Measurements from ENCODE around the gene CDHR5.

CDHR5 gene

DNA sequence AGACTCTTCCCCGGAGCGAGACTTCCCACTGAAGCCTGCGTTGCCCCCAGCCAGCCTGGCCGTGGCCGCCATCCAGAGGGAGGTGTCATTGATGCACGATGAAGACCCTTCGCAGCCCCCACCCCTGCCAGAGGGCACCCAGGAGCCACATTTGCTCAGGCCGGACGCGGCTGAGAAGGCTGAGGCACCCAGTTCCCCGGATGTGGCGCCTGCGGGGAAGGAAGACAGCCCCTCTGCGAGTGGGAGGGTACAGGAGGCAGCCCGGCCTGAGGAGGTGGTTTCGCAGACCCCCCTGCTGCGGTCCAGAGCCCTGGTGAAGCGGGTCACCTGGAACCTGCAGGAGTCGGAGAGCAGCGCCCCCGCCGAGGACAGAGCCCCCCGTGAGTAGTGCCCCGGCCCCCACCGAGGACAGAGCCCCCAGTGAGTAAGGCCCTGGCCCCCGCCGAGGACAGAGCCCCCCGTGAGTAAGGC lies 15.4 kb downstream of the CDHR5 start:
- no peak for DNase-seq

- no peak for DNase-seq
These were observed 15.9 kb downstream of the CDHR5 start for GRCh38 chr11:608791-609251.

DNA sequence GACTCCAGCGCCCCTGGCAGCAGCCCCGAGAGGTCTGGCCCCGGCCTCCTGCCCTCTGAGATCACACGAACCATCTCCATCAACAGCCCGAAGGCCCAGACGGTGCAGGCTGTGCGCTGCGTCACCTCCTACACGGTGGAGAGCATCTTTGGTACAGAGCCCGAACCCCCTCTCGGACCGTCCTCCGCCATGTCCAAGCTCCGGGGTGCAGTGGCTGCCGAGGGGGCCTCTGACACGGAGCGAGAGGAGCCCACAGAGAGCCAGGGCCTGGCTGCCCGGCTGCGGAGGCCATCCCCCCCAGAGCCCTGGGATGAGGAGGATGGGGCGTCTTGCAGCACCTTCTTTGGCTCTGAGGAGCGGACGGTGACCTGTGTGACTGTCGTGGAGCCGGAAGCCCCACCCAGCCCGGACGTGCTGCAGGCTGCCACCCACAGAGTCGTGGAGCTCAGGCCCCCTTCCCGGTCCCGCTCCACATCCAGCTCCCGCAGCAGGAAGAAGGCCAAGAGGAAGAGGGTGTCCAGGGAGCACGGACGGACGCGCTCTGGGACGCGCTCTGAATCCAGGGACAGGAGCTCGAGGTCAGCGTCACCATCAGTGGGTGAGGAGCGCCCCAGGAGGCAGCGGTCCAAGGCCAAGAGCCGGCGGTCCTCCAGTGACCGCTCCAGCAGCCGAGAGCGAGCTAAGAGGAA lies 16.6 kb downstream of the CDHR5 start:
- DNase-seq = no peak

GRCh38 chr11:607020-607780 lies 17.6 kb downstream of the CDHR5 start:
- DNase-seq = no peak

- no peak for DNase-seq
These were observed 18.5 kb downstream of the CDHR5 start for GRCh38 chr11:606245-606644.

DNA sequence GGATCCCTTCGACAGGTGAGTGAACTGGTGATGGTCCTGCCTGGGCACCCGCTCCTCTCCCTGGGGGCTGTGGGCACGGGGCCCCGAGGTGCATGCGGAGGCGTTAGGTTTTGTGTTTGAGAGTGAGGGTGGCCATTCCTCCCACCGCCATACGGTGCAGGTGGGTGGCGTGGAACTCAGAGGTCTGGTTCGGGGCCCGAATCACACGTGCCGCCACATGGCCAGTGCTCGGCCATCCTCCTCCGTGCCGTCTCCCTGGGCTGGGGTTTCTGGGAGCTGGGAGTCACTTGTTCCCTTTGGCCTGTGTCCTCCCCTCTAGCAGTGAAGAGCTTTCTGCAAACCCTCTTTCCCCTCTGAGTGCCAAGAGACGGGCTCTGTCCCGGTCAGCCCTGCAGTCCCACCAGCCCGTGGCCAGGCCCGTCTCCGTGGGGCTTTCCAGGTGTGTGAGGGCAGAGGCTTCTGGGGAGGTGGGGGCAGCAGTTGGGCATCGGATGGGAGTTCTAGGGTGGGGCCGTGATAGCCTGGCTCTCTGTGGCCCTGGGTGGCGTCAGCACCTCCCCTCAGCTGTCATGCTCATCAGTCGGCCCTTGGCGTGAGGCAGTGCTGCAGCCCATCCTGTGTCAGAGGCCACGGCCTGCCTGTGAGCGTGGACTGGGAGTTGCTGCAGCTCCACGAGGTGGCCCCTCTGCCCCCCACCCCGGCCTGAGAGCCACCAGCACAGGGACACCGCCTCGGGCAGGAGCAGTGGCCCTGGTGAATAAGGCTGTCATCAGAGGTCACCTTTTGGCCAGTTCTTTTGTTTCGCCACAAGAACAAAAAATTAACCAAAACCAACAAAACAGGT lies 19.2 kb downstream of the CDHR5 start:
- DNase-seq = no peak

- DNase-seq = no peak
These were observed 21.6 kb downstream of the CDHR5 start for GRCh38 chr11:603154-603553.

DNA sequence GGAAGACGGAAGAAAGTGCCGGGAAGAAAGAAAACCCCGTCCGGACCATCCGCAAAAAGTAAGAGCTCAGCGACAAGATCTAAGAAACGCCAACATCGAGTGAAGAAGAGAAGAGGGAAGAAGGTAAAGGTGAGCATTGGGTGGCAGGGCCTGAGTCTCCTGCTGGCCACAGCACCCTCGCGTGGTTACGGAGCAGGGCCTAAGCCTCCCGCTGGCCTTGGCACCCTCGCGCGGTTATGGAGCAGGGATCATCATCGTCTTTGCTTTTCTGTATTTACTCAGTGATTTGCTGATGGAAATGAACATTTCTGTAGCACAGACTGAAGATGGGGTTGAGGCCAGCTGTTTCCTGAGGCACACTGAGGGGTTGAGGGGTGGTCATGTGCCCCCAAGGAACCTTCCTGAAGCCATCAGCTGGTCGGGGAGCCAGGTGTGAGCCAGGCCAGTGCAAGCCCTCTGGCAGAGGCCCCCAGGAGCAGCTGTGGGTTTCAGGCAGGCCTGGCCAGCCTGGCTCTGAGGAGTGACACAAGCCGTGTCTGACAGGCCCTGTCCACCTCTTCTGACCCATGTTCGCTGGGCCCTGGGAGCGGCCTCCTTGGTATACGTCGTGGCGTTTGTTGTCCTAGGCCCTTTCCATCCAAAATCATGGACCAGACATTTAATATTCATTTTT lies 23.0 kb downstream of the CDHR5 start:
- DNase-seq = no peak

DNA sequence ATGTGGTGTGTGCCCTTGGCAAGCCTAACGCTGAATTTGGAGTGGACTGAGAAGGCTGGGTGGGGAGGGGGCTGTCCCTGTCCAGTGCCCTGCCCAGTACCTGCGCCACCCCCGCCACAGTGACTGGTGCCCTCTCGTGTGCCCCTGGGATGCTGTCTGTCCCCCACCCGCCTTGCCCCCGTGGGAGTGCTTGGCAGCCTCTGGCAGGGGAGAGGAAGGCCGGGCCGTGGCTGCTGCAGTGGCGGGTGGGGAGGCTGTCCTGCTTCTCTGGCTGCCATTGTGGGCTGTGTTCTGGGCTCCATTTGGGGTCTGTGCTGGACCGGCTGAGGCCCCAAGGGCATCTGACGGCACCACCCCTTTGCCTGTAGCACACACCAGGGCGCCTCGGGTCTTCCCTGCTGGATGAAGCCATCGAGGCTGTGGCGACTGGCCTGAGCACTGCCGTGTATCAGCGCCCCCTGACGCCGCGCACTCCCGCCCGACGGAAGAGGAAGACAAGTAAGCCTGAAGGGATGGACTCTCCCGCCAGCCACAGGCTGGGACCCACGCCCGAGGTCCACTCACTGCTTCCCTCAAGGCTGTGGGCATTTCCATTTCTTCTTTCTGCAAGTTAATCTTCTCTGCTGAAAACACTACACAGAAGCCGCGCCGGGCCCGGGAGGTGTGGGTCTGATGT lies 26.6 kb downstream of the CDHR5 start:
- no peak for DNase-seq

DNA sequence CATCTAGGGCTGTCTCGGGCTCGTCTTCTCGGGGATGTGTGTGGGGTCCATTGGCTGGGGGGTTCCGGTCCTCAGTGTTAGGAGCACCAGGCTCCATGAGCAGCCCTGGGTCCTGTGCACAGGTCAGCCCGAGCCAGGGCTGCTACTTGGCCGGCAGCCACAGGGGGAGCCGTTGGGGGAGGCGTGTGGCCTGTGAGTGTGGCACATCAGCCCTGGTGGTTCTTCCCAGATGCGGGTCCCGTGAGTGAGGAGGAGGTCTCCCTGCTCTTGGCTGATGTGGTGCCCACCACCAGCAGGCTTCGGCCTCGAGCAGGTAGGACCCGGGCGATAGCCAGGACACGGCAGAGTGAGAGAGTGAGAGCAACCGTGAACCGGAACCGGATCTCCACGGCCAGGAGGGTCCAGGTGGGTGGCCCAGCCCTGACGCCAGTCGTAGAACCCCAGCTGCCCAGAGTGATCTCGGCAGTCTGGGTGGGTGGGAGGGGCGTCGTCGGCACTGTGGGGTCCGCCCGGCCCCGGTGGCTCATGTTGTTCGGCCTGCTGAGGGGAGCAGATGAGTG lies 27.5 kb downstream of the CDHR5 start:
- no peak for DNase-seq

GRCh38 chr11:596374-596773 lies 28.4 kb downstream of the CDHR5 start:
- no peak for DNase-seq

- no peak for DNase-seq
These were observed 29.4 kb downstream of the CDHR5 start for GRCh38 chr11:595400-595799.

DNA sequence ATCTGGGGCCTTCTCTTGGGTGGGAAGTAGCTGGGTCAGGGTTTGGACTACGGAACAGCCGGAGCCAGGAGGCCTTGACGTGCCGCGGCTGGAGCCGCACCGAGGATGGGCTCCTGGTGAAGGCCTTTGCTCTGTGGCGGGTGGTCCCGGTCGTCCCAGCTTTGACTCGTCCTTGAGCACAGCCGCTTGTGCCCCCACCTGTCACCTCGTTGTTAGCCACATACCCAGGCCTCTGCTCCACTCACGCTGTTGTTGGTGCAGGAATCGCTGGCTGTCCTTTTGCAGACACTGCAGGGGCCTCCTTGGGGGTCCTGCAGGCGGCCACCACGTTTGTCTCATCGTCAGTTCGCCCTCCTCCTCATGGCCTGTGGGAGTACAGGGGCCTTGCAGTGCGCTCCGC lies 31.4 kb downstream of the CDHR5 start:
- no peak for DNase-seq

DNA sequence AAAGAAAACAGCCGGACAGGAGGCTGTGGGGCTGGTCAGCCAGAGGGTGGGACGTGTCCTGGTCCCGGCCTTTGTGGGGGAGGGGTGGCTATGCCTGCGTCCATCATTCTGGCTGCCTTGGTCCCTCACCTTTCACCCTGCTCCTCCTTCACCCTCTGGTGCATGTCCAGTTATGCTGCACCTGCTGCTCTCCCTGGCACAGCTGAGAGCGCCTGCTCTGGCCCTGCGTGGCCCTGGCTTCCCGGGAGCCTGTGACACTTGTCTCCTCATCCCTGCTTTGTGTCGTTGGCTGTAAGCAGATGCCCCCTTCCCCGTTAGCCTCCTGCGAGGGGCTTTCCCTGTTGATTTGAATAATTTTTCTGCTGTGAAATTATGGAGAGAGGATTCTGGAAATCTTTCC lies 31.8 kb downstream of the CDHR5 start:
- no peak for DNase-seq

GRCh38 chr11:592501-592900 lies 32.3 kb downstream of the CDHR5 start:
- no peak for DNase-seq

GRCh38 chr11:590997-591396 lies 33.8 kb downstream of the CDHR5 start:
- DNase-seq = no peak

DNA sequence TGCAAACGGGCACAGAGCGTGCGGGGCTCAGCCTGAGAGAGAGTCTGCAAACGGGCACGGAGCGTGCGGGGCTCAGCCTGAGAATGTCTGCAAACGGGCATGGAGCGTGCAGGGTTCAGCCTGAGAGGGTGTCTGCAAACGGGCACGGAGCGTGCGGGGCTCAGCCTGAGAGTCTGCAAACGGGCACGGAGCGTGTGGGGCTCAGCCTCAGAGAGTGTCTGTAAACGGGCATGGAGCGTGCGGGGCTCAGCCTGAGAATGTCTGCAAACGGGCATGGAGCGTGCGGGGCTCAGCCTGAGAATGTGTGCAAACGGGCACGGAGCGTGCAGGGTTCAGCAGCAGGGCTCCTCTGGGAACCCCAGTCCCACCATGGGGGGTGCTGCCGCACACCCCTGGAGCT lies 35.0 kb downstream of the CDHR5 start:
- DNase-seq = no peak

DNA sequence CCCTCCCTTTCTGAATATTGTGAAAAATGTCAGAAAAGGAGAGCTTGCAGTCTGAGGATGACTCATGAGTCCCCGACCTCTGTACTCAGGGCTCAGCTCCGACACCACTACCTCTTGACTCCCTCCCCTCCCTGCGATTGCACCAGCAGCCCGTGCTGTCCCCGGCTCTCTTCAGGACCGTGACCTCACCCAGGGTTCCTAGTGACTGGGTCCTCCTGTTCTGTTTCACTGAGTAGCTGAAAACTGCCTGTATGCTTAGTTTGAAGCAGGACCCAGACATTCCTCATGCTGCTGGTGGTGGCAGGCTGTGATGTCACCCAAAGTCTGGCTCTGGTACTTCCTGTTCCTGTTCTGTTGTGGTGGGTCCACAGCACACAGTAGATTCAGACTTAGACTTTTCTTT lies 36.8 kb downstream of the CDHR5 start:
- peak; percentile 88 for DNase-seq

DNA sequence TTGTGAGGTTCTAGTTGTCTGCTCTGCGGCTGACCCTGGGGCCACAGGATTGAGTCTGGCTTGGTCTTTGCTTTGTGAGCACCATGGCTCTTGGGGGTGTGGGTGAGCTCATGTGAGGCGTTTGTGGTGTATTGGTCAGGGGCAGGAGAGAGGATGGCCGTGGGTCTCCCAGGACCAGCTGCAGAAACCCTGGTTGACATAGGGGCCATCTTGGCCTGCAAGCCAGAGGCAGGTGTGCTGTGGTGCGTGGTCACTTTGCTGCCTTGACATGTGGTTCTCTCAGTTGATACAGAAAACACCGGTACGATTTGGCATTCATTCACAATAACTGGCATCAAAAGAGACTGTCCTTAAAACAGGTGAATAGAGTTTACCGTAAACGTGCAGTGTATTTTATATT lies 37.2 kb downstream of the CDHR5 start:
- DNase-seq = no peak

DNA sequence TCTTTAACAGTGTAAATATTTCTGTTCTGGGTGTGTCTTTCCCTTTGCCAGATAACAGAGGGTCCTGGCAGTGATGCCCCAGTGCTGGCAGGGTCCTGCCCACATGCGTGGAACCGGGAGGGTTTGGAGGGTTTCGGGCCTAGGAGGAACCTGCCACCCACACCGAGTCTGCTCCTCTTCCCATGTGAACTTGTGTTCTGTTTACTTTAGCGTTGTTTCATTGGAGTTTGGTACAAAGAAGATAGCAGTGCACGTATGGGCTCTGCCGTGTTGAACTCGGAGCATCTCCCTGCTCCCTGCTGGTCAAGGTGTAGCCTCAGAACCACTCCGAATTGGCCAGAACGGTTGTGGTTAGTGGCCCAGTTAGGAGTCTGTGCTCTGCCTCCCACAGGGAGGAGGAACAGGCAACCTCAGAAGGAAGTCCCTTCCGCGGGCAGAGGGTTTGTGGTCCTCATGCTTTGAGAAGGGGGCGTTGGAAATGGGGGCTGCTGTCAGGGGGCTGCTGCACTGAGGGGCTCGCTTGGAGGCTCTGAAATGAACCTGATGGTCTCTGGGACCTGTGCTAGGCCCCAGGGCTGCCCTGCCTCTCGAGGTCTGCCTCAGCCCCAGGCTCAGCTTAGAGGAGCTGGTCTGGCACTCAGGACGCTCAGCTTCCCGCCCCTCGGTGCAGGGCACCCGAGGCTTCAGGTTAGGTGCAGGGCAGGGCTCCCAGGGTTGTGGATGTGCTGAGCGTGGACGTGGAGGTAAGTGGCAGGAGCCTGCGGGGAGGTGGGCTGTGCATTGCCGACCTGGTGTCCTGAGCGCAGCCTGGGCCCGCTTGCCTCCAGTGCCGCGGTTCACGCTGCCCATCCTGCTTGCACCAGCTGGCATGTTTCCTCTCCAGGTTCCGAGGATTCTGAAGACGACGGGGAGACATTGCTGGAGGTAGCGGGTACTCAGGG lies 38.1 kb downstream of the CDHR5 start:
- no peak for DNase-seq

- no peak for DNase-seq
These were observed 40.5 kb downstream of the CDHR5 start for GRCh38 chr11:584287-584686.

Data from activated CD8-positive, alpha-beta memory T cell treated with anti-CD3 and anti-CD28 coated beads for 24 hours (primary cell).